ENCODE measurements around the gene NUBP1.

The NUBP1 gene

GRCh38 chr16:10805334-10805733 is 61.7 kb downstream of the NUBP1 start:
- DNase-seq (ENCODE audit: low read depth in 4 of 4, low spot score in 1 of 4), result no peak

DNA sequence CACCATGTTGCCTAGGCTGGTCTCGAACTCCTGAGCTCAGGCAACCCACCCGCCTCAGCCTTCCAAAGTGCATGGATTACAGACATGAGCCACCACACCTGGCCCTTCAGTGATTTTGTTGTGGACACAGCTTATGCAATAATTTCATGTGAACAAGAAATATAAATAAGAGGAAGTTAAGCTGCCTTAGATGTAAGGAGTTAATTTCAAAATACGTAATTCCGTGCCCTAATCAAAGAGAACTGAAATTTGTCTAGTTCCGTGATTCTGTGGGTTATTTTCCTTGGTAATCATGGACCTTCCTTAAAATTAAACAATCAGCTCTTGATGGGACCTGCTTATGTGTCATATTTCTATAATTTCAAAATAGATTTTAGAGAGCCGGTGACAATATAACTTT is 63.1 kb downstream of the NUBP1 start:
- DNase-seq (ENCODE audit: low read depth in 4 of 4, low spot score in 1 of 4), result no peak

GRCh38 chr16:10808218-10808617 is 64.6 kb downstream of the NUBP1 start:
- no peak for DNase-seq (ENCODE audit: low read depth in 4 of 4, low spot score in 1 of 4)

DNA sequence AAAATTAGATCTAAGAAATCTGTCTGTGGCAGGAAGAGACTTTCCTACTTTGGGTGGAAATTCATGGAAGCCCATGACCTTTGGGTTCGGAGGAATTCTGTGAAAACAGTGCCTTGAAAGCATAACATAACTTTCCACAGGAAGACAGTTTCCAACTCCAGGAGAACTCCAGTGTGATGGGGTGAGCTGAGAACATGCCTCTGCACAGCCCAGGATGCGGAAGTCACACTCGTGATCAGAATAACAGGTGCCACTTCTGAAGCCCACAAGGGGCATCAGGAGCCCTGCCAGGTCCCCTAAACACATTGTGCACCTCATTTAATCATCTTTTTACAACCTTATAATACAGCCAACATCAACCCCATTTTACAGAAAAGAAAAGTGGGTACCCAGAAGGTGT is 65.2 kb downstream of the NUBP1 start:
- no peak for DNase-seq (ENCODE audit: low read depth in 4 of 4, low spot score in 1 of 4)

- no peak for DNase-seq (ENCODE audit: low read depth in 4 of 4, low spot score in 1 of 4)
These were observed 66.1 kb downstream of the NUBP1 start for GRCh38 chr16:10809706-10810105.

GRCh38 chr16:10812312-10813098 is 68.9 kb downstream of the NUBP1 start:
- DNase-seq (ENCODE audit: low read depth in 4 of 4, low spot score in 1 of 4), result no peak

GRCh38 chr16:10813099-10813455 is 69.4 kb downstream of the NUBP1 start:
- DNase-seq (ENCODE audit: low read depth in 4 of 4, low spot score in 1 of 4), result no peak

- no peak for DNase-seq (ENCODE audit: low read depth in 4 of 4, low spot score in 1 of 4)
These were observed 73.9 kb downstream of the NUBP1 start for GRCh38 chr16:10817514-10817913.

- no peak for DNase-seq (ENCODE audit: low read depth in 4 of 4, low spot score in 1 of 4)
These were observed 74.6 kb downstream of the NUBP1 start, which contains the start of gene TVP23A for GRCh38 chr16:10817963-10818941. Gene TVP23A, minus strand, starts transcription at chr16:10818794. Its CDS starts 301 bp downstream, at chr16:10818493.
